Effector CD8-positive, alpha-beta T cell (primary cell): Measurements from ENCODE around the gene ADAM12.

Source experiments
- DNase-seq: peaks from one replicate; lab custom pipeline; 2025; lab: John Stamatoyannopoulos, UW

Gene ADAM12

DNA sequence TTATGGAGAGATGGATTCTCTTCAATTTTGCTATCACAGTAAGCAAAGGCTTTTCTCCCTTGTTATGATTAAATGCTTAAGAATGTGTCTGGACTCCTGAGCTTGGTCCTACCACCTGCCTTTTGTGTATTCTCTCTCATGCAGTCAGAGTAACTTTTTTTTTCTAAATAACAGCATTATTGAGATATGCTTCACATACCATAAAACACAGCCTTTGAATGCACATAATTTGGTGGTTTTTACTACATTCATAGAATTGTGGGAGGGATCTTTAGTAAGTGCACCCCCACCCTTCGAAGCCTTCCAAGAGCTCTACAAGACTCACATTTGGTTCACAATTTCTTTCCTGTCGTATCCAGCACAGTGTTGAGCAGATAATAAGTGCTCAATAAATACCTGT is 175.5 kb downstream of the ADAM12 start:
- DNase-seq = no peak

DNA sequence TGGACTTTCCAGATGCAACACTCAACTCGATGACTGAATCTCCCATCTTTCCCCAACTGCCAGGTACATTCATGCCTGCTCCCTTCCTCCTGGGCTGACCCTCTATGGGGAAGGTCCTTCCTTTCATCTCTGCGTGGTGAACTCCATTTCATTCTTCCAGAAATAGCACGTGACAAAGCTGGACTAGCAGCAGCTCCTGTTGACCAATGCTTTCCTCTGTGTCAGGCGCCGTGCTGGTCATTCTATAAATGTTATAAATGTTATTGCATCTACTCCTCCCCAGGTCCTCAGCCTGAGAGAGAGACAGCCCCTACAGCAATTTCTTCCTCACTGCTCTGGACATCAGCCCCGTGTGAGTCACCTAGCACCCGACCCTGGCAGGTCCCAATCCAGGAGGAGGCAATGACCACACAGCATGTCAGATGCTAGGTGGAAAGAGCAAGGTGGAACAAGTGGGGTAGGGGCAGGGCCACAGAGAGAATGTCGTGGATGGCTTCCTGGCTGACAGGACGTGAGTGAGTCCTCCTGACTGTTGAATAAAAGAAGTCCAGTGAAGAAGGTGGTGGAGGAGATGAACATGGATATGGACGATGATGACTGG is 178.1 kb downstream of the ADAM12 start:
- no peak for DNase-seq

DNA sequence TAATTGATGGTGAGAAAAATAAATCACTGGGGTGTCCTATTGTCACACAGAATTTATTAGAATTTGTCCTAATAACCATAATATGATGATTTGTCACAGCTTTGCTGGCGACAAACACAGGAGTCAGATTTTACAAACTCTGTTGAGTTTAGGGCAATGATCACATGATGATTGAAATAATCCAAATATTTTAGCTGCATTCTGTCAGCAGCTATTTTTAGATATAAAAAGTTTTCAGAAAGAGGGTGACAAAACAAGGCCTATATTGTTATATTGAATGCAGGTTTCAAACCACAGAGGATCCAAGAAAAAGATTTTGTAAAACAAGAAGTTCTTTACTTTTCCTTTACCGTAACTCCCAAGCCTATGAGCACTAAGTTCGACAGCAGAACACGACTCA is 178.8 kb downstream of the ADAM12 start:
- DNase-seq = no peak

DNA sequence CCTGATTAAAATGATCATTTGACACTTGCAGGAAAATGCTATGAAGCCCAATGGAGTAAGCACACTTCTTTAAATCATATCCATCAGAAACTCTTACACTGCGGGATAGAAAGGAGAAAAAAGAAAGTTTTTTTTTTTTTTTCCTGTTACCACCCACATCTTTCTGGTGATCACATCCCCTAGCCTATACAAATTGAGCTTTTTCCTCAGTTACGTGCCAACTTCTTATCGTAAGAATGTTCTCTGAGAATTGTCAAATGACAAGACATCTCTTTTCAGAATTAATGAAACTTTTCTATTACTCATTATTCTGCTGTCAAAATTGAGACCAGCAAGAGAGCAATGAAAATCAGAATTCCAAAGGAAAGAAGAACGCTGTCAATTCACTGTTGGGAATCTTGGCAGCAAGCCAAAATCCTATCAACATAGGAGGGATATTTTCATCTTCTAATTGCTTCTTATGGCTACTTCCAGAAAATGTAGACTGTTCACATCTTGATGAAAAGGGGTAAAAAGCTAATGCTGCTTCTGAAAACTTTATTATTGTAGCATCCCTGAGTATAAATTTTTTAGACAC is 179.5 kb downstream of the ADAM12 start:
- no peak for DNase-seq

DNA sequence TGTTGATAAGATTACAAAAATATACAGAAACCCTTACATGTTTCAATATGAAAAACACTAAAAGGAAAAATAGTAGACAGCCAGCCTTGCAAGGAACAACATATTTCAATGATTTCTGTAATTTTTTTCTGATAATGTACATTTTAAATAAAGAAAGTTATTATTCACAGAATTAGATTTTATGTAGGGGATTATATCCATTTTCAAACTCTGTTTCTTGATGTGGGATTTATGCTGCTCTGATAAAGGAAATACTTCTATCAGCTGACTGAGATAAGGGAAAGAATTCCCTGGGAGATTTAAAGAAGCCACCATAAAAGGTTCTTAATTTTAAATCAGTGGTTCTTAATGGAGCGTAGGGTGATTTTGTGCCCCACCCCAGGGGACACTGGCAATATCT is 180.4 kb downstream of the ADAM12 start:
- DNase-seq = no peak

DNA sequence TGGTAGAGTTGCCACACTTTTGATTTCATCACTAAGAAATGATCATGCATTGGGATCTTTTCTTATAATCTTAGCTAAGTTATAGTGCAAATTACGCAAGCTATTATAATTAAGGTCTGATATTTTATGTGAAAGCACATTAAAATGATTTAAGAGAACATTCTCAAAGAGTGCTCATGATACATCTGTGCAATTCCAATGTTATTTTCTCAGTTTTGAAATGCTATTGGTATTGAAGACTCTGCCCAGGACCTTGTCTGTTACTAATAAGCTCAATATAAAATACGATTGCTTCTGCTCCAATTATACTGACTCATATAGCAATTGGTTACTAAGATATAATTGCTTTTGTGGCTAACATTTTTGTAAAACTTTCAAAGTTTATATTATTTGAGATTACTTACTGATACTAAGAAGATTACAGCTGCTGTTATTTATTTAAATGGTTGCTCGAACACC is 180.9 kb downstream of the ADAM12 start:
- no peak for DNase-seq

DNA sequence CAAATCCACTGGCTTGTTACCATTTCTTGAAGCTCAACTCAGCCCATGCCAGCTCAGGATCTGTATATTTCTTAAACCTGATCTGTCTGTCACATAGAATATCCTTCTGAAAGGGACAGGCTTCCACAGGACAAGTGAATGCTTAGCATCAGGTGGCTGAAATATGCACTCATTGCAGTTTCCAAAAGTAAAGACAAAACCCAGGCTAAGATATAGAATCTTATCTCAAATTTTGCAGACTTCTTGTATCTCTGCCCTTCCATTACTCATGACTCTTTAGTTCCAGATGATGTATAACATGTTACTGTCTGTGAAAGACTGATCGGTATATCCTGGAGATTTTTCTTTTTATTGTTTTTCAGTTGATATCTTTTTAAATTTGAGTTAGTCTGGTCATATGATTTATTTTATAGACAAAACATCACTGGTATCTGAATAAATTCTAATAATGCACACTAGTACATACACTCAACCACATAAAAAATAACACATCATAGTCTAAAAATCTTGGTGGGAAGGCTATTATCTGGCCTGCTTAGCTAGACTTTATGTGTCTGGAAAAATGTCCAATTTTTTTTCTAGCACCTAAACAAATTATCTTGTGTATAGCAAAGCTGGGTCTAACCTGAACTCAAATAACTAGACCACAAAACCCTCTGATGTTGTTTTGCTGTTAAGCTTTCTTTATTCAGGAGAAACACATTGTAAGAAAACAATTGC is 182.6 kb downstream of the ADAM12 start:
- DNase-seq = no peak

DNA sequence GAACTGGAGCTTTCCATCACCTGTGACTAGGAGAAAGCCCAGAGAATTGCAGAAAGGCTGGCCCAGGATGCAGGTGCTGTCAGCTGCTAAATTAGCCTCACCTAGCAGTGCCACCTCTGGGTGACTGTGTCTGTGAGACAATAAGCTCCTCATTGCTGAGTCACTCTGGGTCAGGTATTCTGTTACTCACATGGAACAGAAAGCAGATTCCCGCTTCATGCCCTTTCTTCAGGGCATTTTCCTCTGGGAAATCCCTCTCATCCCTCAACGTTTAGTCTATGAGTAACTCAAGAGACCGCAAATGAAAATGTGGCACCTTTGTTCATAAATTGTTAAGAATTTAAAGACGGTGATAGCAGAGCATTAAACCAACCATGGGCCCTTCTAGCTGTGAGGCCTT is 184.0 kb downstream of the ADAM12 start:
- no peak for DNase-seq

DNA sequence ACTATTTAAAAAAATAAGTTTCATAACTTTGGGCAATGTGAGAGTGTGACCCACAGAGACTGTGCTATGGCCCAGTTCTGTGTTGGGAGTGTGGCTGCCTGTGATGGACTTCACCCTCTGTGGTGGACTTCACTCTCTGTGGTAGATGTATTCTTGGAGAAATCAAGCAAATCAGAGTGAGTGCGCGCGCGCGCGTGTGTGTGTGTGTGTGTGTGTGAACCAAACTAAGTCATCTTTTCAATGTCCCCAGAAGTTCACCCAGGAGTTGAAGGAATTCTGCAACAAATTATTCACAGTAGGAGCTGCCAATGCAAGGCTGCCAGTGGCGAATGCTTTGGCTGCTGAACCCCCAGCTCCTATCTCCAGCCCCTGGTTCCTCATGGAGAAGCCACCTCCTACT is 184.5 kb downstream of the ADAM12 start:
- no peak for DNase-seq

DNA sequence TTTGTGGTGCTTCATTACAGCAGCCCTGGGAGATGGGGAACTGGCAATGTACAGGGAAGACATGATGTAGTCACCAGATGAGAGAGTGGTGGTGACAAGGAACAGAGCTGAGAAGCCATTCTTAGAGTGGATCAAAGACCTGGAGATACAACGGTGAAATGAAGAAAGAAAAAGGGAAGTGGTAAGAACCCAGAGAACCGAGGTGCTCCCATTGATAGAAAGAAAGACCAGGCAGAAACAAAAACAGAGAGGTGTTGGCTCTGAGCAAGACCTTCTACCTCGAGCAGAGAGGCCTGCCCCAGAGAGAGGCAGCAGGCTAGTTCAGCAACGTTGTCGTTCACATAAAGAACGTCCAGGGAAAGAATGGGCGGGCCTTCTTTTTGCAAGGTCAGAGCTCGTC is 186.7 kb downstream of the ADAM12 start:
- no peak for DNase-seq

DNA sequence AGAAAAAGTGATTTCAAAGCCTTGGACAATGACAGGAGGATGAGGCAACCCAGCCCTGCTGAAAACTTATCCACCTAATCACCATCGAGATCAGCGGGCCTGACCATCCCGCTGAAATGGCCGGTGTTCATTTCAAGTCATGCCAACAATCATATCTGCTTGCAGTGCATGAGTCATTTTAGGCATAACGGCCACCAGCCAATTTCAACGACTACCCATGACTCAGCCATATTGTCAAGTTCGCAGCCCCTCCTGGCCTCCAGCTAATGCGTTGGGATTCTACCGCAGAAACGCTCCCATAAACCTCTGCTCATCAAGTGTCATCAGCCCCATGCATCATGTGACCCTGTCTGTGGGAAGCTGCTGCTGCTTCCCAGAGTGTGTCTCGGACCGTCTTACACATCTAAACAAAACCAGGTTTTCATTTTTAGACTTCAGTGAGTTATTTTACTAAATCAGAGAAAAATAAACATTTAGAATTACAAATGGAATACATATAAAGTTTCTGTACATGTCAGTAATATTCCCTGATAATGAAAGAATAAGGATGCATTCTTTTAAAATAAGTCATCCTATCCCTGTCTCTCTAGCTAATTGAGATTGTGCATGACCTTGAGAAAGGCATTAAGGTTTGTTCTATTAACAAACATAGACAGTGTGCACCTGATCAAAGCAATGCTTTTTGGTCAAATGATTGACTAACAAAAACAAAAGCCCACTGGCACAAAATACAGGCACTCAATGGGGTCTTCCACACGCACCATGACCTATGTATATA is 188.9 kb downstream of the ADAM12 start:
- no peak for DNase-seq

DNA sequence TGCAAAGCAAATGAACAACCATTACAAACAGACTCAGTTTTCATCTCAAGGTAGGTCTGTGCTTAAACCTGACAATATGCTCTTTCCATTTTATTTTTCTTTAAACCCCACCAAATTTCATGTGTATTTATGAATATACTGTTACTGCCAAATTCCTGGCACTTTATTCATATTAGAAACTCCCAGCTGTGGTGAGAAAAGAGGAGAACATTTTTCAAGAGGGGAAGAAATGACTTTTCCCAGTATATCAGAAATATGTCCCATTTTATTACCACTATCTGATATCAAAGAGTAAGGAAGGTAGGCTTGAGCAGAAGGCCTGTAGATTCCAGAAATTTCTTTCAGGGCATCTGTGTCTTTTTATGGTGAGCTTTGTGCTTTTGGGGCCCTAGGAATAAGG is 189.6 kb downstream of the ADAM12 start:
- DNase-seq = no peak

DNA sequence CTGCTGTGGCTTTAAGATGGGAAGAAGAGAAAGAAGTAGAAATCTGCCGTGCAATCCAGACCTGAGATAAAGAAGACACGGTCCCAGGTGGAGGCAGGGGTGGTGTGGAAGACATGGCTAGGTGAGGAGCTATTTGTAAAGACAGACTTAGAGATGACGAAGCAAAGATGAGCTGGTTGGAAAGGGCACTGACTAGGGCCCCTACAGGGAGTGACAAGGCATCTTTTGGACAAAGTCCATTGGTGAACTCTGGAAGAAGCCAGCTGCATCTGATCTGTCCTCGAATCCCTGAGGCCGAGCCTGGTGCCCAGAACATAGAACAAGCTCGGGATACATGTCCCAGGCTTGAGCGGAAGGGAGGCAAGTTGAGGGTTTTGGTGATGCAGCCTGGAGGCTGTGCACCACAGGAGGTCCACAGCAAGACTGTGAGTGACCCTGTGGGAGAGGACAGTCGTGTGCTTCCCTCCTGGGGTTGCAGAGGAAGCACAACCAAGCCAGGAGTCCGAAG is 191.2 kb downstream of the ADAM12 start:
- no peak for DNase-seq

DNA sequence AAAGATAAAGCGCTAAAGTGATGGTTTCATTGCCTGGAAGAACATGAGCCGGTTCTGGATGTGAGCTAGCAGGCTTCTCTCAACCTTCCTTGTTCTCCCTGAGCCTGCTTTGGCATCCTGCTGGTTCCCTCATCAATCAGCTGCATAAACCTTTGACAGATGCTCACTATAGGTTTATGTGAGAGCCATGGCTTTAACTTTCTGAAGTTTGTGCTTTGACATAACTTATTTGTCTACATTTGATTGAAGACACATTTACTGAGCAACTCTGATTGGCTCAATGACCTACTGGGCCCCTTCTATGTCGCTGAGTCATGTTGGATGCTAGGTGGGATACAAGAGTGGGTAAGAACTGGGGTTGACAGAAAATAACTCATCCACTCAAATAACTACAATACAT is 192.0 kb downstream of the ADAM12 start:
- DNase-seq = no peak

DNA sequence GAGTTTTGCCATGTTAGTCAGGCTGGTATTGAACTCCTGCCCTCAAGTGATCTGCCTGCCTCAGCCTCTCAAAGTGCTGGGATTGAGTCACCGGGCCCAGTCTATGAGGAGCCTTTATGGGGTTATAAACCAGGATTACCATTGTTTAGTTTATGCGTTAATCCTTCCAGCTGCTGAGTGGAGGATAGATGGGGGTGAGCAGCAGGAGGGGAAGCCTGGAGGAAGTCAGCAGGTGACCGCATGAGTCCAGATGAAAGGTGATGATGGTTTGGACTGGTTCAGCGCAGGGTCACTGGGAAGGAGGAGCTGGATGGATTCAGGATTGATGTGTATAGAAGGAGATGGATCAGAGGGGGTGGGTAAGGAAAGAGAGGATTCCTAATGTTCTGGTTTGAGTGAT is 197.1 kb downstream of the ADAM12 start:
- DNase-seq = no peak

DNA sequence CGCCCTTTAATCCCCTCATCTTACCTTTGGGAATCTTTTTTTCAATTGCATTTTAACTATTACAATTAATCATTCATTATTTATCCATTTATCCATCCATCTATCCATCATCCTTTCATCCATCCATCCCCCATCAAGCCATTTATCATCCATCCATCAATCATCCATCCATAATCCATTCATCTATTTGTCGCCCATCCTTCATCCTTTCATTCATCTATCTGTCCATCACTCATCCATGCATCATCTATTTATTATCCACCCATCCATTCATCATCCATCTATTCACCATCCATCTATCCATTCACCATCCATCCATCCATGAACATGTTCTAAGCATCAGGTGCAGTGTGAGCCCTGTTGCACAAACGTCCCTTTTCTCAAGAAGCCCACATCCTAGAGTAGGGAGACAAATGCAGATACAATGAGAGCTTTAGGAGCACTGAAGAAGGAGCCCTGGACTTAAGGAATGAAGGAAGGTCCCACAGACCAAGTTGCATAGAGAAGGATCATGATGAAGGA is 199.5 kb downstream of the ADAM12 start:
- no peak for DNase-seq

DNA sequence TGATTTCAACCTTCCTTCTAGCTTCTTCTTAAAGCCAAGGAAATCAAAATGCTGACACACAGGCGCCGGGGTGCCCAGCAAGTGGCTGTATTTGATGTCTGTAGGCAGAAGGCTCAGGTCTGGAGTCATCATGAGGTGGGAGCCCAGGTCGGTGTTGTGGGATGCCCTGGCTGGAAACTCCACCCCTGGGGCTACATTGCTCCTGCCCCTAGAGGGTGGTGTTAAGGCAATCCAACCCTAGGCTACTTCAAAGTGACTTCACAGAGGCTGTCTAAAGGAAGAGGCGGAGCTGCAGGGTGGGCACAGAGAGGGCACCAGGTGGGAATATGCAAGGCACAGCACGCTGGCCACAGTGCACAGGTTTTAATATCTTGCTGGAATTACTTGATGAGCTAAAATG is 200.9 kb downstream of the ADAM12 start:
- DNase-seq = no peak

DNA sequence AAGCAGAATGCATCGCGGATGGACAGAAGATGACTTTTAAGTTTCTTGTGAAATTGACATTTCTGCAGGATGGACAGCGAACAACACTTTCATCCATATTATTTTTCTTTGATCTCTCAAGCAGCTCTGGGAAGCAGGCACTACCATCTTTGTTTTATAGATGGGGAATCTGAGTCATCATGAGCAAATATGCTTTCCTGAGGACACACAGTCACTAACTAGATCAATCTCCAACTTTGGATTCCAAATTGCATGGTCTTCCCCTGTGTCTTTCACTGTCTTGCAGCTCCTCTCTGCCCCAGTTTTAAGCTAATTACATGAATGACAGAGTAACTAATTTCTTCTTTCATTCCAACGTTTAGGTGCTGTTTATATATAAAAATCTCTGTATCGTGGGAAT is 201.5 kb downstream of the ADAM12 start:
- DNase-seq = no peak

DNA sequence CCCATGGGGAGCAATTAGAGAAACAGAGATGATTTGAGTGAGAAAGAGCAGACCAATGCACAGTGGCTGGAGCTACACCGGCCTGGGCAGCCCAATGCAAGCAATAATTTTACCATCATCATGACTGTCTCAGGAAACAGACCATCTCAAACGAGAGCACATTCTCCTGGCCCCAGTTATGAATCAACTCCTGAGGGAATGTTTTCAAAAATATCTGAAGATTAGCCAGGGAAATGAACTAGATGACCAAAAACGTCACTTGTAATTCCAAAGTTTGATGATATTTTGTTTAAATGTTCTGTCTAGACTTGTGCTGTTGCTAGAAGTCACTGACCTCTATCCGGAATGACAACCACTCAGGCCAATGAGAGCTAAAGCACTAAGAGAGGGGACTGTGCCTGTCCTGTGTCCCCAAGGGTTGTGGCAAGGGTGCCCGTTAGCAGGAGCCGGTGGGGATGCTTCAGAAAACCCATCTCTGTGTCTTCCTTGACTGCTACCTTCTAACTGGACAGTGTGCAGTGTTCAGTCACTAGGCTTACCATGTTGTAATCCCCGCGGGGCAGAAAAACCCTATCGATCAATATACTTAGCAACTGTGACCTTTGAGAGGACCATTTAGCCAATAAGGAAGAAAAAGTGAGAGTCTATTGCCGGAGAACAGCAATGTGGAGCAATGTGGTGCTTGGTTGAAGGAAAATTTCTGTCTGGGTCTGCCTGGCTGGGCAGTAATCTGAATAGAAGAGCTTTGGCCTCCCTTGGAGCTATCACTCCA is 202.4 kb downstream of the ADAM12 start:
- no peak for DNase-seq

DNA sequence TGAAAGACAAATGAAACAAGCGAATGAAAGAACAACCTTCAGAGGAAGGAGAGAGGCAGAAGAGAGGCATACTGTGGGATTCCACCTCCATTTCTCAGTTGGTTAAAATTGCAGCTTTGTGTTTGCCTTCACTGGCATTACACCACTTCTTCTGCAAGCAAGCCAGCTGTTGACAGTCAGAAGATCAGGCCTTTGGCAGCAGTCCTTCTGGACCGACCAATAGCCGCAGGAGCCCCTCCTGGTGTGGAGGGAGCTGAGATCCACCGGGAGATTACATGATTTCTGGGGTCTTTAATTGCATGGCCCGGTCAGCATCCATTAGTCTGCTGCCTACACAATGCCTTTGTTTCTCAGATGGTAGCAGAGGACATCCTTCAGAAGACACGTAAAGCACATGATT is 206.7 kb downstream of the ADAM12 start:
- no peak for DNase-seq

DNA sequence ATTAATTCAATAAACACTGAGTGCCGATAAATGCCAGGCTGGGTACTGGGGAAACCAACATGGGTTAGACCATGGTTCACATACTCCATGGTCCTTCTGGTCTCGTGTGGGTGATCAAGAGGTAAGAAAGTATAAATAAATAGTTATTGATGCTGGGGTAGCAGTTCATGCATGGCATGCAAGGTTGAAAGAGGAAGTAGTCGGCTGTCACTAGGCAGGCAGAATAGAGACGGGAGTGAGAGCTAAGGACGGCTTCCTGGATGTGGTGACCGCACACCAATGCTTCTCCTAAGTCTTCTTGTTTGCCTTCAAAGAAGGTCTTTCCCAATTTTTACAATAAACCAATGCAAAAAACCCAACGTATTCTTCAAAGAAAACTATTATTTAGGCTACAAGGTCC is 208.6 kb downstream of the ADAM12 start:
- no peak for DNase-seq
